Prostate gland (tissue), 2 donors: ENCODE measurements around the gene FHIP2A. TPM values are rescaled to one million over a fixed set of nuclear protein-coding genes. Genes with fewer than 3 reads are reported as not detected.
"Not testable (repeated sequence)": the region's sequence is repeated elsewhere in the genome, so short reads cannot be mapped to it uniquely, and the experiment has no call there.

Experiments
- DNase-seq: peaks from one replicate; pipeline ENCODE4 v3.0.0-alpha.2; 2019; ENCODE audit warnings: low spot score
- H3K27ac ChIP-seq, 2 donors: fragments of 200-600 bp; sonication (generic); 2 replicates each; pipeline ENCODE4 v1.5.1; 2017 to 2019
- H3K27me3 ChIP-seq: fragments of 200-600 bp; sonication (generic); replicated peaks from 2 replicates; pipeline ENCODE4 v1.5.1; 2019; ENCODE audit not compliant: insufficient read depth
- H3K36me3 ChIP-seq, 2 donors: fragments of 200-600 bp; sonication (generic); 1 replicate in 1 of 2; 2 replicates in 1 of 2; pipeline versions ENCODE4 v1.5.1 to v1.8.1; 2017 to 2019
- H3K4me1 ChIP-seq: fragments of 200-600 bp; sonication (generic); replicated peaks from 2 replicates; pipeline ENCODE4 v1.5.1; 2019
- H3K4me3 ChIP-seq, 2 donors: fragments of 200-600 bp; sonication (generic); 2 replicates each; pipeline ENCODE4 v1.5.1; 2017 to 2019
- H3K9me3 ChIP-seq: fragments of 200-600 bp; sonication (generic); 2 replicates; pipeline ENCODE4 v1.5.1; 2017
- POLR2A ChIP-seq: fragments of 450-650 bp; IDR thresholded peaks from one replicate; pipeline ENCODE4 v1.6.1; 2016; ENCODE audit warnings: antibody characterized with exemption, mild to moderate bottlenecking
- POLR2AphosphoS5 ChIP-seq: sonication (generic); formaldehyde crosslinking; IDR thresholded peaks from one replicate; pipeline ENCODE4 v1.6.1; 2017; ENCODE audit warnings: antibody characterized with exemption
- WGBS: methylation state at CpG from one replicate; pipeline ENCODE4 v1.1.5; 2018; 5-methylcytosine and 5-hydroxymethylcytosine counted together
- intact Hi-C: fragments of 100-400 bp; cut with DNase I; formaldehyde crosslinking; loops from one replicate; pipeline ENCODE4 v1.14.2; 2022
- total RNA-seq, 2 donors: library from RNA; depleted of rRNA; stranded (reverse); fragments of >200 nt; gene quantifications; one replicate each; pipeline ENCODE4 v1.1.0, GENCODE V29; 2016
- TF ChIP-seq, protein P1 (sequence below), 4 experiments: fragments of 200-600 bp in 2 of 4; fragments of 450-650 bp in 2 of 4; sonication (generic) in 2 of 4; IDR thresholded peaks; 1 replicate in 3 of 4; 2 replicates in 1 of 4; pipeline ENCODE4 v1.5.1; 2016 to 2019; ENCODE audit warnings: antibody characterized with exemption in 4 of 4, mild to moderate bottlenecking in 2 of 4, moderate library complexity in 2 of 4

Gene FHIP2A
- total RNA-seq, 2 donors from 2014 or later = 22.1 to 41.0 TPM

DNA sequence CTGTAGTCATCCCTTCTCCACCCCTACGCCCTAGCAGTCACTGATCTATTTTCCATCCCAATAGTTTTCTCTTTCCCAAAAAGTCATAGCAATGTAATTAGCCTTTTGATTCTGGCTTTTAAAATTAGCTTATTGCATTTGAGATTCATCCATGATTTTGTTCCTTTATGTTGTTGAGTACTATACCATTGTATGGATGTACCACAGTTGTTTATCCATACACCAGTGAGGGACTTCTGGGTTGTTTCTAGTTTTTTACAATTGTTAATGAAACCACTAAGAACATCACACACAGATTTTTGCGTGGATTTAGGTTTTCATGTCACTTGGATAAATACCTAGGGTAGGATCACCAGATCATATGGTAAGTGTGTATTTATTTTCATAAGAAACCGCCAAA, 16.1 kb downstream of the FHIP2A start:
- Histone ChIP-seq H3K27ac (no peak overlapping the region), H3K36me3 (no peaks in the 10 kb centered on the region), H3K27me3 (no peaks in the 10 kb centered on the region), H3K4me1 (no peaks in the 10 kb centered on the region), H3K4me3 (no peak overlapping the region), H3K9me3 (no peaks in the 10 kb centered on the region)
- TF ChIP-seq, protein P1, sequence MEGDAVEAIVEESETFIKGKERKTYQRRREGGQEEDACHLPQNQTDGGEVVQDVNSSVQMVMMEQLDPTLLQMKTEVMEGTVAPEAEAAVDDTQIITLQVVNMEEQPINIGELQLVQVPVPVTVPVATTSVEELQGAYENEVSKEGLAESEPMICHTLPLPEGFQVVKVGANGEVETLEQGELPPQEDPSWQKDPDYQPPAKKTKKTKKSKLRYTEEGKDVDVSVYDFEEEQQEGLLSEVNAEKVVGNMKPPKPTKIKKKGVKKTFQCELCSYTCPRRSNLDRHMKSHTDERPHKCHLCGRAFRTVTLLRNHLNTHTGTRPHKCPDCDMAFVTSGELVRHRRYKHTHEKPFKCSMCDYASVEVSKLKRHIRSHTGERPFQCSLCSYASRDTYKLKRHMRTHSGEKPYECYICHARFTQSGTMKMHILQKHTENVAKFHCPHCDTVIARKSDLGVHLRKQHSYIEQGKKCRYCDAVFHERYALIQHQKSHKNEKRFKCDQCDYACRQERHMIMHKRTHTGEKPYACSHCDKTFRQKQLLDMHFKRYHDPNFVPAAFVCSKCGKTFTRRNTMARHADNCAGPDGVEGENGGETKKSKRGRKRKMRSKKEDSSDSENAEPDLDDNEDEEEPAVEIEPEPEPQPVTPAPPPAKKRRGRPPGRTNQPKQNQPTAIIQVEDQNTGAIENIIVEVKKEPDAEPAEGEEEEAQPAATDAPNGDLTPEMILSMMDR (IDR thresholded peaks at IDR 0.05) = no peak
- TF ChIP-seq POLR2A = no peak
- no peak for TF ChIP-seq POLR2AphosphoS5
- WGBS = 97% methylated on average over 3 of the region's 3 CpGs
- no peak for DNase-seq
- intact Hi-C loops = no loop called here

DNA sequence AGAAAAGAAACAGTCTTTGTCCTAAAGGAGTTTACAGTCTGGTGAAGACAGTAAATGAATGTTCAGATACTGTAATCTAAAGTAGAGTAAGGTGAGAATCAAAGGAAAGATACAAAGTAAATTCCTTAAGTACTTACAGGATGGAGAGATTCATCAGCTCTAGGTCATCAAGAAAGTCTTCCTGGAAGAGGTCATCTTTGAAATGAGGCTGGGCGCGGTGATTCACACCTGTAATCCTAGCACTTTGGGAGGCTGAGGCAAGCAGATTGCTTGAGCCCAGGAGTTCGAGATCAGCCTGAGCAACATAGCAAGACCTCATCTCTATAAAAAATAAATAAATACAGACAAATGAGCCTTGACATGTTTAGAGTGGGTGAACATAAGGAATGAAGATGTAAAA, 18.3 kb downstream of the FHIP2A start:
- DNase-seq = no peak
- intact Hi-C loops = no loop called here
- Histone ChIP-seq H3K4me1 (no peaks in the 10 kb centered on the region), H3K27ac (no peak overlapping the region), H3K27me3 (no peaks in the 10 kb centered on the region), H3K9me3 (no peaks in the 10 kb centered on the region), H3K4me3 (no peak overlapping the region), H3K36me3 (no peaks in the 10 kb centered on the region)
- TF ChIP-seq POLR2AphosphoS5 (no peak), POLR2A (no peak)
- TF ChIP-seq, protein P1 (IDR thresholded peaks at IDR 0.05) = no peak
- 85% methylated on average over 3 of the region's 3 CpGs for WGBS

DNA sequence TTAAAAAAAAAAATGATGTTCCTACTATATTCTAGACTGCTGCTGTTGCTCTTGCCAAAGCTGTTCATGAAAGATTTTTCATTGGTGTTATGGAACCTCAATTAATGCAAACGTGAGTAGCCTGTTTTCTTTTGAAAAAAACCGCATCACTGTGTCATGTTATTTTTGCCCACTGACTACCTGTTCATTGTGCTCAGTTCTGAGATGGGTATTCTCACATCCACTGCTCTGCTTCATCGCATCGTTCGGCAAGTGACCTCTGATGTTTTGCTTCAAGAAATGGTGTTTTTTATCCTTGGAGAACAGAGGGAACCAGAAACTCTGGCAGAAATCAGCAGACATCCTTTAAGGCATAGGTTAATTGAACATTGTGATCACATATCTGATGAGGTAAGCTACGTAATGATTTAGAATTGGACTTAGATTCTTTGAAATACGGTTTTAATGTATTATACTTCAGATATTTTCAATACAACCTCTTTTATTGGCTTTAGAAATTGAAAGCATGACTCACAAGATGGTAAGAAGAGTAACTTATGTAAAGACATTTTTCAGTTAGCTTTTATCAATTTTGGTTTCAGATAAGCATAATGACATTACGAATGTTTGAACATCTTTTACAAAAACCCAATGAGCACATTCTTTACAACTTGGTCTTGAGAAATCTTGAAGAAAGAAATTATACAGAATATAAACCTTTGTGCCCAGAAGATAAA, 24.6 kb downstream of the FHIP2A start:
- Histone ChIP-seq H3K36me3 (peaks cover 0 to 4% of the 10 kb centered on the region in 2 donors), H3K27ac (no peak overlapping the region), H3K4me1 (no peaks in the 10 kb centered on the region), H3K4me3 (no peak overlapping the region), H3K27me3 (no peaks in the 10 kb centered on the region), H3K9me3 (no peaks in the 10 kb centered on the region)
- intact Hi-C loops = no loop called here
- TF ChIP-seq, protein P1 (IDR thresholded peaks at IDR 0.05) = no peak
- TF ChIP-seq POLR2A (no peak), POLR2AphosphoS5 (no peak)
- WGBS = 87% methylated on average over 8 of the region's 8 CpGs
- DNase-seq = no peak

DNA sequence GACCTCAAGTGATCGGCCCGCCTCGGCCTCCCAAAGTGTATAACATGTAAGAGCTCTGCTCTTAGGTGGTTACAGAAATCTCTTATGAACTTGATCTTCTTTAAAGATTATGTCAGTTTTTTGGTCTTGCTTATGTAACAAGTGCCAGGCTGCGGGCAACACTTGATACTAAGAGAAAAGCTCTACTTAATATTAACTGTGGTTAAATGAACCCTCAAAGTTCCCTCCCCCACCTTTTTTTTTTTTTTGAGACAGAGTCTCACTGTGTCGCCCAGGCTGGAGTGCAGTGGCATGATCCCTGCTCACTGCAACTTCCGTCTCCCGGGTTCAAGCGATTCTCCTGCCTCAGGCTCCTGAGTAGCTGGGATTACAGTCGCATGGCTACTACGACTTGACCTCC, 25.9 kb downstream of the FHIP2A start:
- DNase-seq, H3K4me1 ChIP-seq, H3K4me3 ChIP-seq, H3K27me3 ChIP-seq, H3K36me3 ChIP-seq, intact Hi-C loops, H3K9me3 ChIP-seq, H3K27ac ChIP-seq: not testable (repeated sequence)
- WGBS = 90% methylated on average over 10 of the region's 10 CpGs

DNA sequence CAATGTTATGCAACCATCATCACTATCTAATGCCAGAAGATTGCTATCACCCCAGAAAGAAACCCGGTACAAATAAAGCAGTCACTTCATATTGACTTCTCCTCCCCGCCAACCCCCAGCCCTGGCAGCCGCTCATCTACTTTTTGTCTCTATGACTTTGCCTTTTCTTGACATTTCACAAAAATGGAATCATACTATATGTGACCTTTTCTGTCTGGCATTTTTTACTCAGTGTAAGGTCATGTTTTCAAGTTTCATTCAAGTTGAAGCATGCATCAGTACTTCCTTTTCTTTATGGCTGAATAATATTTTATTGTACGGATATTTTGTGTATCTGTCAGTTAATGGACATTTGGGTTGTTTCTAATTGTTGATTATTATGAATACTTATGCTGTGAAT, 28.1 kb downstream of the FHIP2A start:
- Histone ChIP-seq H3K4me3 (no peak overlapping the region), H3K36me3 (peaks cover 0 to 4% of the 10 kb centered on the region in 2 donors), H3K27me3 (no peaks in the 10 kb centered on the region), H3K4me1 (no peaks in the 10 kb centered on the region), H3K9me3 (no peaks in the 10 kb centered on the region), H3K27ac (no peak overlapping the region)
- DNase-seq = no peak
- 97% methylated on average over 4 of the region's 4 CpGs for WGBS
- TF ChIP-seq, protein P1 (IDR thresholded peaks at IDR 0.05) = no peak
- TF ChIP-seq POLR2AphosphoS5 = no peak
- no peak for TF ChIP-seq POLR2A
- intact Hi-C loops = no loop called here
